Nucleus accumbens (tissue), 56 donors: ENCODE data around the gene MPRIP.

Experiments
- DNase-seq, 56 donors: peaks; one replicate each; lab custom pipeline; 2025; lab: John Stamatoyannopoulos, UW

MPRIP gene

GRCh38 chr17:17027442-17028058 is 14.7 kb upstream of the MPRIP start:
- DNase-seq: no peak

DNA sequence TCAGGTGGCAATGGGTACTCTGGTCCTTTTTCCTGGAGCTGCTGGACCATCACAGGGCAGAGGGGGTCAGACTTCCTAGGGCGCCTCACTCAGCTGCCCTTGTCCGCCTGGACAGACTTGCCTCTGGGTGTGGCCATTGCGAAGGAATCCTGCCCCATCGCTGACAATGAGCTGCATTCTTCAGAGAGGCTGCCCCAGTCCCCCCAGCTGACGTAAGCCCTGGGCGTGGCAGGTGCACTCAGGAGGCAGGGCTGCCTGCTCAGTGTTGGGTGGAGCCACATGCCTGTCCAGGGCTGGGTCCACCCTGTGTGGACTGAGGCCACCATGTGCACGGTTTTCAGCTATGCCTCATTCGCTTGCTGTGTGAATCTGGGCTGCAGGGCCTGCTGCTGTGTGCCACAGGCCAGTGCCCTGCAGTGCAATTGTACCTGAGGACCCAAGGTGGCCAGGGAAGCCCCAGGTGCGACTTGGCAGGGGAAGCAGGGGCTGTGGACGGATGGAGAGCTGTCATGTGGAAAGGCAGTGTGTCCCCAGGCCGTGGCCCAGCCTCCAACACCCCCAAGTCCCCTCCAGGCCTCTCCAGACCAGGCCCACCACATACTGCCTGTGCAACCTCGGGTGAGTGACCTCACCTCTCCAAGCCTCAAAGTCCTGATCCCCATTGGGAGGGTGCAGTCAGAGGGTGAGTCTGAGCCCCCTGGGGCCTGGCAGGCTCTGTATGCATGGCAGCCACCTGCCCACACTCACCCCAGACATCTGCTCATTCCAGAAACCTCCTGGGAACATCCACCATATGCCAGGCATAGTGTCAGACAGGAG is 14.0 kb upstream of the MPRIP start:
- peak in 12 of 56 donors; percentile 14 to 59 (median 24) for DNase-seq

DNA sequence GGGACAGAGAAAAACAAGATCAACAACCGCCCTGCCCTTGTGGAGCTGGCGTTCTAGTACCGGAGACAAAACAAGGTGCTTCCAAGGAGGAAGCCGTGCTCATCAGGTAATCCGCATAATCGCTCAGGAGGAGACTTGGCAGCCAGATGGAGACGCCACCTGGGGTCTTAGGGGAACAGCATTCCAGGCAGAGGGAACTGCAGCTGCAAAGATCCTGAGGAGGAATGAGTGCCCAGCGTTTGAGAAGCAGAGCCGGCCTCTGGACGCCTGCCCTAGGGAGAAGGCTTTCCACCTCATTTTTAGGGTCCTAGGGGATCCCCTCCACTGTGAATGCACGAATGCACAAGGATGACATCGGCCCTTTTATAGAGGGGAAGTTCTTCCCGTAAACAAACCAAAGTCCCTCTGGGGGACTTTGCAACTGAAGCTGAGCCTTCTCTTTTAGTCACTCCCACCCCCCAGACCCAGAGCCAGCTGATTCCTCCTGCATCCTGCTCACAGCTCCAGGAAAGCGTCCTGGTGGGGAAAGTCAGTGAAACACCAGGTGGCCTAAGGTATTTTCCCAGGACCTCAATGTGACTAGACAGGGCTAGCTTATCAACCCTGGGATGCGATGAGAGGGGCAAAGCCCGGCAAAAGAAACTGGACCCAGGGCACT is 13.2 kb upstream of the MPRIP start:
- no peak for DNase-seq

DNA sequence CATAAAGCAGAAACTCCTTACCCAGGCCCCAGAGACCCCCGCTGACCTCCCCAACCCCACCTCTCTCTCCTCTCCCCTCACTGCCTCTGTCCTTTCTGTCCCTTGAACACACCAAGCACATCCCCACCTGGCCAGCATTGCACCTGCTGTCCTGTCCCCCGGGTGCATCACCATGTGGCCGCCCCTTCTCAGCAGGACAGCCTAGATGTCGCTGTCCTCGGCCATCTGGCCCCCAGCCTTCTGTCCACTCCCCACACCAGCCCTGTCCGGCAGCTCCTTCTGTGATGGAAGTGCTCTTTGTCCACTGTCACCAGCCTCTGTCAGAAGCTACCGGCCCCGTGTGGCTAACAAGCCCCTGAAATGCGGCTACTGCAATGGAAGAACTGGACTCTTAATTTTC is 12.3 kb upstream of the MPRIP start:
- no peak for DNase-seq

- DNase-seq: peak in 11 of 56 donors; percentile 19 to 60 (median 38)
These were observed 11.6 kb upstream of the MPRIP start for GRCh38 chr17:17030515-17031211.

DNA sequence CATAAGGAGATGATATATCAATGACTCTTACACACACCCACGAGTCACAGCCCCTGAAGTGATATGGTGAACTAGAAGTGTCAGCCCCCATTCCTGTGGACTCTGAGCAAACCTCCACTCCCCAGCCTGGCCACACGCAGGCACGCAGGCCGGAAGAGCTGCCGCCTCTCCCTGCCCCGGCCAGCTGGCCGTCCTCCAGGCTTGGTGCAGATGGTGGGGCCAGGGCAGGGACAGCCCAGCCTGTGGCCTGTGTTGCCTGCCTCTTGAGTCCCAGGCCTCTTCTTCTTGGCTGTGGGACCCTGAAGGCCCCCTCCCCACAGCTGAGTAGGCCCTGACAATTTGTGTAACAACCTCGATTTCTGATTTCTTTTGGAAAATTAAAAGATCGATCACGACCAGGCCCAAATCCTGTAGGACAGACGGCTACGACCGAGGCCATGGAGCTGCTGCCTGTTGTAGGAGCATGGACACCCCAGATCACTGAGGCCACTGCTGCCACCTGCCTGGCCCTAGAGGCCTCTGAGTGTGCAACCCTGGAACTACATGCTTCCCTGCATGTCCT is 10.0 kb upstream of the MPRIP start:
- DNase-seq: peak in 49 of 56 donors; percentile 26 to 84 (median 59)

DNA sequence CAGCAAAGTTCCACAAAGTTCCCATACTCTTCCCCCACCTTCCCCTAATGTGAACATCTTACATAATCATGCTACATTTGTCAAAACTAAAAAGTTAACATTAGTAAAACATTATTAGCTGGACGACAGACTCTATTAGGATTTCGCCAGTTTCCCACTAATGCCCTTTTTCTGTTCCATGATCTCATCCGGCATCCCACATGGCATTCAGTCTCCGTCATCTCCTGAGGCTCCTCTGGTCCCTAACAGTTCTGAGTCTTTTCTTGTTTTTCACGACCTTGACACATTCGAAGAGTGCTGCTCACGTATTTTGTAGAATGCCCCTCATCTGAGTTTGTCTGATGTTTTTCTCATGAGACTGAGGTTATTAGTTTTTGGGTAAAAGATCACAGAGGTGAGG is 8.8 kb upstream of the MPRIP start:
- no peak for DNase-seq

DNA sequence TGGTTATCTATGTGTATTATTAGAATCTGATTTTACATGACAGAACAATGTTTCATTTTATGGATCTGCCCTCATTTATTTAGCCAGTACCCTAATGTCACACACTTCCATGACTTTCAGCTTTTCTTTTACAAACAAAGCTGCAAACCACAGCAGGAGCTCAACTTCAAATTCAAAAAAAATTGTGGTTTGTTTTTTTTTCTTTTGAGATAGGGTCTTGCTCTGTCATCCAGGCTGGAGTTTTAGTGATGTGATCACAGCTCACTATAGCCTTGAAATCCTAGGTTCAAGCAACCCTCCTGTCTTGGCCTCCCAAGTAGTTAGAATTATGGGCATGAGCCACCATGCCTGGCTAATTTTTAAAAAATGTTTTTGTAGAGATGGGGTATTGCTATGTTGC is 8.2 kb upstream of the MPRIP start:
- DNase-seq: no peak

GRCh38 chr17:17034496-17035075 is 7.7 kb upstream of the MPRIP start:
- no peak for DNase-seq

DNA sequence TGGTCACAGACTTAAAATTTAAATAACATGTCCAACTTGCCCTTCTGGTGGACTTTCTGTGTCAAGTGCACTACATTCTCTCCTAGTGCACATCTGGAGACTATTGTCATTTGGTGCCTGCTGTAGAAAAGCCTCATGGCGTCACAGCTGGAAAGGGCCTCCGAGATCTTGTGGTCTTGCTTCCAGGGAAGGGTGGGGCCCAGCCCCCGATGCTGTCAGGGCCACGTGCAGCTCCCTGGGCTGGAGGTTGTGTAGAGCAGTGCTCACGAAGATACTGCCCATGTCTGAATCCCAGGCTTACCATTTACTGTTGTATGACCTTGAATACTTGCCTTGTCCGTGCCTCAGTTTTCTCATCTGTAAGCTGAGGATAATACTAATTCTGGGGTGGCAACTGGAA is 6.8 kb upstream of the MPRIP start:
- DNase-seq: no peak

DNA sequence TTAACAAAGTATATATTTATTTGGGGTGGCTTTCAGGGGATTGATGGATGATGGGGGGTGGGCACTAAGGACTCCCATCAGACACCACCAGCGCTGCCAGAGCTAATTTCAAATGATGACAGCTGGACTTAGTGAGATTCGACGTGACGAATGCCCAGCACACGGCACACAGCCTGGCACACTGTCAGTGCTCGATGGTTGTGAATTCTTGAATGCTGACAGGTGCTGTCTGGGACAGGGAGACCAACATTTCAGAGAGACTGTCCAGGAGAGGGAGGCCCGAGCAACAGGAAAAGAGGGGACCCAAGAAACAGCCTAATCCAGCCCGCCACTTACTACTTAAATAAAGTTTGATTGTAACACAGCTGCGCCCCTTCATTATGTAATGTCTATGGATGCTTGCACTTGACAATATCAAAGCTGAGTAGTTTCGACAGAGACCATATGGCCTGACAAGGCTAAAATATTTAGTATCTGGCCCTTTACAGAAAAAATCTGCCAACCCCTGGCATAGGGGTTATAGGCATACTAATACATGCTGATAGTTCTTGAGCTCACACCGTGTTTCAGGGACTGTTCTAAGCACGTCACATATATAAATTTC is 6.2 kb upstream of the MPRIP start:
- no peak for DNase-seq

DNA sequence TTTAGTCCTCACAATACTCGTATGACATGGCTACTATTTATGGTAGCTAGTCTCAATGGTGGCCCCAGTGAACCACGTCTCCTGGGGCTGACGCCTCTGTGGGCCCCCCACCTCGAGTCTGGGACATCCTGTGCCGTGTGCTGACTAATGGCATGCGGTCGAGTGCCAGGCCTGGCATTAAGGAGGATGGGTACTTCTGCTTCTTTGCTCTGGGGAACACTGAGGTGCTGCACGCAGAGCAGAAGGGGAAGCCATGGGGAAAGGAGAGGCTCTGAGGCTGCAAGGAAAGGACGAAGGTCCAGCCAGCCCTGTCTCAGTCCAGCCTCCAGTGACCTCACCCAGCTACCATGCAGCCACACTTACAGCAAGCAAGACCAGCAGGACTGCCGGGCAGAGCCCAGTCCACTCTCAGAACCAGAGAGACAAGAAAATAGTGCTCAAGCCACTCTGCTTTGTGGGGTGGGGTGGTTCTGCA is 5.7 kb upstream of the MPRIP start:
- peak in 1 of 56 donors; percentile 15 for DNase-seq

DNA sequence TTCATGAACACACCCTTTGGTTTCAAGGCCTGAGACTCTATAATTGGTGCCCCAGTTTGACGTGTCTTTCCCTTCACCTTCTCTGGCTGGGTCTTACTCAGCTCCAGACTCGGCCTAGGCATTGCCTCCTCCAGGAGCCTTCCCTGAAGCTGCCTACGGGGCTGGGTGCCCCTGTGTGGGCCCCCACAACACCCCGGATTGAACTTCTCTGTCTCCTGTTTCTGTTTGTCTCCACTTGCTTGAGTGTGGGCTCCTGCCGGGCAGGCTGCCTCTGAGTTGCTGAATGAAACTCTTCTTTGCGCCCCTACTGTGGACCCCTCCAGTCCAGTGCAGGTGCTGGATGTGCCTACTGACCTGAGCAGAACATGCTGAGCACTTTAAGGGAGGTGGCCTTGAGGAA is 2.3 kb upstream of the MPRIP start:
- no peak for DNase-seq

- DNase-seq: peak in 30 of 56 donors; percentile 25 to 78 (median 48)
These were observed 1.2 kb upstream of the MPRIP start for GRCh38 chr17:17041018-17041521.

DNA sequence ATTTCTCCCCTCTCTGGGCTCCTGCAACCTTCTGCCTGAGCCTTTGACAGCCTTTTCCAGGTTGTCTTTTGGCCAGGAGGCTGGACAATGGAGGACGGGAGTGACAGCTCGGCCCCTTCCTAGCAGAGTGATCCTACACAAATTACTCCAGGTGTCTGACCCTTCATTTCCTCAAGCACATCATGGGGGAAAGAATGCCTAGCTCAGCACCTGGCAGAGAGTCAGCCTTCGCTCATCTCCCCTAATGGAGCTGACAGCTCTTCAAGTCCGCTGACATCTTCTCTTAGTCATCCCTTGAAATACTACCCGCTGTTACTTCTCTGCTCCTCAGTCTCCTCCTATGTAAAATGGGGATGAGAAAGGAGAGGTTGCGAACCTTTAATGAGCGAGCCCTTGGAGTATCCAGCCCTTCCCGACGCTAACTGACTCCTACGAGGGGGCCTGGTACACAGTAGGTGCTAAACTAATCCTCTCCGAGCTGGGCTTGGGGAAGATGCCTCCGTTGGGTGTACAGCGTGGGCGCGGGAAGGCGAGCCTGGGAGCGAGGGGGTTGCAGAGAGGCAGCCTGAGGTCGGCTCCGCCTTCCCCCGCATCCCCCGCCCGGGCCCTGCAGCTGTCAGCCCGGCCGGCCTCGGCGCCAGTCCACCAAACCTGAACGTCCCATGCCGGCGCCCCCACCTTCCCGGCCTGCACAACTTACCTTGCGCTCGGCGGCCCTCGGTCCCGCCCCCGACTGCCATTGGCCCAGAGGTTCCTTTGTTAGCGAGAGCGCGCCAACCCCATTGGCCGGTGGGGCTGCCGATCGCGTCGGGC is 480 bp upstream of the MPRIP start:
- peak; percentile 71 to 99 (median 96) for DNase-seq

- DNase-seq: peak in 10 of 56 donors; percentile 22 to 44 (median 26)
These were observed 699 bp downstream of the MPRIP start for GRCh38 chr17:17042851-17043460.

- DNase-seq: peak in 2 of 56 donors; percentile 24 to 40
These were observed 1.4 kb downstream of the MPRIP start for GRCh38 chr17:17043461-17044271.
